ENCODE results near the gene ITGA1.
"Not testable (repeated sequence)": the region's sequence is repeated elsewhere in the genome, so short reads cannot be mapped to it uniquely, and the experiment has no call there.

Gene ITGA1

DNA sequence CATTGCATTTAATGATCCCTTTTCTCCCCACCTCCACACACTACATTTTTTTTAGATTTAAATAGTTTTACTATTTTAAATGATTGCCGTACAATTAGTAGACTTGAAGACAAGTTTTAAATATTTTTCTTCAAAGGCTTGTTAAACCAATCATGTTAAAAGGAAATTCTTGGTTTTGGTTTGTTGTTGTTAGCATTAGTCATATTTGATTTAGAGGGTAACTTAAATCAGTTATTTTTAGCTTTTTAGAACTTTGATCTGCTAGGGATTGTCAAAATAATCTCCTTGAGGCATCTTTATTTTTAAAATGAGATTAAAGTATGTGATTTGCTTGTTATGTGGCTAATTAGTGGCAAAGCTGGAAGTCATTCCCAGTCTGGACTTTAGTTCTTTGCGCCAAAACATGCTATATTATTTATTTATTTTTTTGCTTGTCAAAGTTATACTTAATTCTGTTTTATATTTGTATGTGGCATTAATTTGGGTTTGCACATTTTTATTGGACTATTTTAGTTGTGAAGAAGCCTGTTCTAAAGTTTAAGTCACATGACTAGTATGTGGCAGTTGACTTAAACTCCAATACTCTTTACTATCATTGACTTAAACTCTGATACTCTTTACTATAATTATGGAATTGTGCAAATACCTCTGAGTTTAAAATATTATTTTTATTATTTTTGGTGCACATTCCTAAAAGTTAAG lies 14.7 kb downstream of the ITGA1 start:
- no peak for DNase-seq

- DNase-seq, result no peak
These were observed 15.2 kb downstream of the ITGA1 start for GRCh38 chr5:52802974-52803336.

- DNase-seq, result no peak
These were observed 16.7 kb downstream of the ITGA1 start for GRCh38 chr5:52804387-52804791.

DNA sequence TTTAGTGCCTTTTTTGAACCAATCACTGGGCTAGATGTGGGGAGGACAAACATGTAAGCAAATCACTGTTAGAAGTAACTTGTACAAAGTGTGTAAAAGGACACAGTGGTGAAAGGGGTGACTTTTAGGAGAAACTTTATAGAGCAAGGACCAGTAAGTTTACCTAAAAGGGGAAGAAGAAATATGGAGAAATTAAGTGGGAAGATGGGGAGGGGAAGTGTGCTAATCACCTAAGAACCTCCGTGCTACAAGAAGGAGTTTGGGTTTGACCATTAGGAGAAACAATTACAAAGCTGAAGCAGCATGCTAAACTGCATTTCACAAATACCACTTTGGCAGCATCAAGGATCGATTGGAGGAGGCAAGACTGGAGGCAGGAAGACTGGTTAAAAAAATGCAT lies 17.3 kb downstream of the ITGA1 start:
- no peak for DNase-seq

DNA sequence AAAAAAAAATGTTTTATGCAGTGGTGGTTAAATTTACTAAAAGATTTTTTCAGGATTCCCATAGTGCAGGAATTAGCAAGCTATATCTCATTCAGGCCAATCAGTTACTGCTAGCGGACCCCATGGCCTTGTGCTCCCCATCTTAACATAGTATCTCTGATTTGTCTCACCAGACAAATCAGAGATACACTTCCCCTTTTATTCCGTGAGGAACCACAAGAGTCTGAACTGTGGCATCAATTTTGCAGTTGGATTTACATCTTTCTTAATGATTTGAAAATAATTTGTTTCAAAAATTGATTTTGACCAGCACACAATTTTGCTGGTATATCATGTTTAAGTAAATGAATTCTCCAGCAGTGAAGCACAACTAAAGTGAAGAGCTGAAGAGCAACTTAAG lies 17.9 kb downstream of the ITGA1 start:
- no peak for DNase-seq

- DNase-seq, result no peak
These were observed 19.3 kb downstream of the ITGA1 start for GRCh38 chr5:52807037-52807436.

DNA sequence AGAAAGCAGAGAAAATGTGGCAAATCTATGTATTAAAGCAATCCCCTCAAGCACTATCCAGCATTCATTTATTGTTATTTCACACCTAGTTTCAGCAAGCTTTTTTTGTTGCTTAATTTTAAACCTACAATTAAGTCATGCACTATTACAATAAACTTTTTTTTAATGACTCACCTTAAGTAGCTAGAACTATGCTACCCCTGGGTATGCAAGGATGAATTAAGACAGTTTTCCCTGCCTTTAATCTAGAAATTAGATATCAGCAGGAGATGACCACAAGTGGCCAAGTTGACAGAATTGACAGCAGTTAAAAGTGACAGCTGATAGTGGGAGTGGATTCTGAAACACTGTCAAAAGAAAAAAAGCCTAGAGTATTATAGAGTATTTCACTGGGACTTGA lies 20.0 kb downstream of the ITGA1 start:
- DNase-seq, result no peak

- no peak for DNase-seq
These were observed 20.7 kb downstream of the ITGA1 start for GRCh38 chr5:52808316-52808901.

DNA sequence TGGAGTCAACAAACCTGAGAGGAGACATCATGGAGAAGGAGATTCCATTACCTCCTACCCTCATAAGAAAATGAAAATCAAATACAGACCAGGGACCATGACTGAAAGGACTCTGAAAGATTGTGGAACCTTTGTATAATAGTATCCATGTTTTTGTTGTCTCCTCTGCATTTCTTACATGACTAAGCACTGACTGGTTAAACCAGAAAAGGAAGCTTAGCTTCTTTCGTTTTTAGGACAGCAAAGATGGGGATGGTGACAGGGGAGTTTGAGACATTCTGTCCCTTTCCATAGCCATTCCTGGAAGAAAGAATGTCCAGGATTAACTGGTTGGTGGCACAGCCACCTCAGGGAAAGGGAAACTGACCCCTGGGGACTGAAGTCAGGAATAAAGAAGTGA lies 22.2 kb downstream of the ITGA1 start:
- DNase-seq, result no peak

DNA sequence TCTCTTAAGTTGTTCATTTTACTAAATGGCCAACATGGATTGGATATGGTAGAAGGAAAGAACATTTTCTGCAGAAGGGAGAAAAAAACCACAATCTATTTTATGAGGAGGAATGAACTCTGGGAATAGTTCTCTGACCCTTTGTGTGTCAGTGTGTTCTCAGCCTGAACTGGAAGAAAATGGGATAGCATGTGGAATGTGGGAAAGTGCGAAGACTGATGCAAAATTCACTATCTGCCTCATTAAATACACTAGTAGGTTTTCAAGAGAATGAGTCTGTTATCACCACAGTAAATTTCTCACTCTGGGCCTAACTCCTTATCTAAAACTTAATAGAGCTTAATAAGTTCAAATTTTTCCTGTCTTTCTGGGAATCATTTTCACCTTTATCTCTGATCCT lies 22.7 kb downstream of the ITGA1 start:
- DNase-seq, result no peak

GRCh38 chr5:52811067-52811749 lies 23.5 kb downstream of the ITGA1 start:
- no peak for DNase-seq

GRCh38 chr5:52814352-52815148 lies 26.8 kb downstream of the ITGA1 start:
- no peak for DNase-seq

DNA sequence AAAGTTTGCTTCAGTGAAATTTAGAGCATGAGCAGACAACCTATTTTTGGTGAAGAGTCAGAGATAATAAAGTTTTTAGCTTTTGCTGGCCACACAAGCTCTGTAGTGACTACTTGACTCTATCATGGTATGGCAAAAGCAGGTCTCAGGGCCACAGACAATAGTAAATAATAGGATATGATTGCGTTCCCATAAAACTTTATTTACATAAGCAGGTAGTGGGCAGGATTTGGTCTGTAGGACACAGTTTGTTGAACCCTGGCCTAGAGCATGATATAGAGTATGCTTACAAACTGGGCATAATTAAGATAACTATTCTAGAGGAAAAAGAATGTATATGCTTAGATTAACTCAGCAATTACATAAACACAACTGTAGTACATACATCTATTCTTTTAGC lies 30.1 kb downstream of the ITGA1 start:
- no peak for DNase-seq

- no peak for DNase-seq
These were observed 30.6 kb downstream of the ITGA1 start for GRCh38 chr5:52818360-52818759.

GRCh38 chr5:52818807-52819206 lies 31.1 kb downstream of the ITGA1 start:
- not testable (repeated sequence) for DNase-seq

GRCh38 chr5:52821901-52822300 lies 34.2 kb downstream of the ITGA1 start:
- no peak for DNase-seq

DNA sequence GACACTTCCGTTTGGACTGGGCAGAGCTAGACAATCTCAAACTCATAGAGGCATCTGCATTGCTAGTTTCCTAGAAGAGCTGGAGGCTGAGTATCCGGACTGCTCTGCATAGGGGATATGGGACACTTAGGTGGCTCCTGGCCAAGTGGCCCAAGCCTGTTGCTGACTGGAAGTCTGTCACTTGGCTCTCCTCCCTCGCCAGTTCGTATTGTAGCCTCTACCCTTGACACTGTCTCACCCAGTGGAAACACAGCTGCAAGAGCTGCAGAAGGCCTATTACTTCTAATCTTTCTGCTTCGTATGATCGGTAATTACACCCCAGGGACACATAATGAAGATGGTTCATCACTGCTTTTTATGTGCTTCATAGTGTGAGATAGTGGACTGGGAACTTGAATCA lies 34.7 kb downstream of the ITGA1 start:
- DNase-seq, result no peak

- DNase-seq, result no peak
These were observed 37.1 kb downstream of the ITGA1 start for GRCh38 chr5:52824827-52825226.

DNA sequence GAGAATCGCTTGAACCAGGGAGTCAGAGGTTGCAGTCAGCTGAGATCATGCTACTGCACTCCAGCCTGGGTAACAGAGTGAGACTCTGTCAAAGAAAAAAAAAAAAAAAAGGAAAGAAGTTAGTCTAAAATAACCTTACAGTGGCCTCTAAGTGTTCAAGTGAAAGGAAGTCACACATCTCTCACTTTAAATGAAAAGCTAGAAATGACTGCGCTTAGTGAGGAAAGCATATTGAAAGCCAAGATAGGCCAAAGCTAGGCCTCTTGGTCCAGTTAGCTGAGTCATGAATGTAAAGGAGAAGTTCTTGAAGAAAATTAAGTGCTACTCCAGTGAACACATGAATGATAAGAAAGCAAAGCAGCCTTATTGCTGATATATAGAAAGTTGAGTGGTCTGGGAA lies 38.1 kb downstream of the ITGA1 start:
- DNase-seq, result no peak

GRCh38 chr5:52827815-52828214 lies 40.1 kb downstream of the ITGA1 start:
- DNase-seq, result no peak

GRCh38 chr5:52829664-52830063 lies 41.9 kb downstream of the ITGA1 start:
- no peak for DNase-seq

DNA sequence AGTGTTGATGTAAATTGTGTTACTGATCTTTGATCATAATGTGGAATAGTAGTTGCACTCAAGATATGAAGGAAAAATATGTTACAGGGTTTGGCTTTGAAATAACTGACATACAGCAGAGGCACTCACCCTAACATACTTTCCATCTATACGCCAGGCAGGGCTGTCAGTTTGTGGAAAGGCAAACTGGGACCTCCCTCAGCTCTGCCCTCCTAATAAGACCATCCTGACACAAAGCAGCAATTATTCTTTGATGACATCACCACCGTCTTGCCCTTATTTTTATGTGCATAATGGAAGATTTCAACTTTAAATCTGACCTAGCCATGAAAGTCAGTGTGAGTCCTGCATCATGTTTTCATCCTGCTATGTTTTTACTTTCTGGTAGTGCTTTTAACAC lies 42.9 kb downstream of the ITGA1 start:
- DNase-seq, result no peak

DNA sequence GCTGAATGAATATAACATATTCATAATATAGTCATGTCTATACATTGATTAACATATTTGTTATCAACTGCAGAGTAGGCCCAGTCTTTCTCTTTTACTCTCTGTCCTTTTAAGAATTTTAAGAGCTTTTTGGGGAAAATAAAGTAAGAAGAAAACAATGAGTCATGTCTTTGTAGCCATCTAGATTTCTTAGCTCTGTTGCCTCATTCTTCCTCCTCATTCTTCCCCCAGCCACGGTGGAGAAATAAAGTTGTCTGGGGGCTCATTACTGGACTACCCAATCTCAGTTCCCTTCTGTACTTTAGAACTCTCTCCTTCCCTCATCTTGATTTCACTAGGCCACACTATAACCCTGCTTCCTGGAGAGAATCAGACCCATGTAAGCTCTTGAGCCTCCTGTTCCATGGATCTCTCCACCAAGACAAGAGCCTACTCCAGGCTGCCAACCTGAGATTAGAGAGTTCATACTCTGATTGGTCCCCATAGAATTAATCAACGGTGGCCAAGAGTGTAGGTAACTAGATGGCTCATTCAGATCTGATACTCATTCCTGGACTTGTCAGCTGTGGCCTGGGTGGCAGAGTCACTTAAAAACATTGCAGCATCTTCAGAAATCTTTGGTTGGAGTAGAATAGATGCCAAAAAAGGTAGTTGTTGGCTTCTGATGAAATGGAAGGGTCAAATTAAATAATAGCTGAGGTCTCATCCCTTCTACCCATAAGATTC lies 44.2 kb downstream of the ITGA1 start:
- no peak for DNase-seq

Data from T-helper 9 cell (primary cell).